Heart right ventricle (tissue), 16 donors: ENCODE results near the gene KIF26B. TPM values are rescaled to one million over a fixed set of nuclear protein-coding genes. Genes with fewer than 3 reads are reported as not detected.

ENCODE experiments used
- ATAC-seq, 8 donors: fragments of 200-7000 bp; cut with Tn5 transposase; one replicate each; pipeline ENCODE4 v1.9.1; 2020; ENCODE audit warnings: mild to moderate bottlenecking in 8 of 8, moderate library complexity in 8 of 8, moderate number of reproducible peaks in 1 of 8
- DNase-seq, 2 donors: peaks; one replicate each; pipeline ENCODE4 v3.0.0-alpha.2; 2020
- H3K27ac ChIP-seq, 10 donors: fragments of 200-600 bp; sonication (generic) in 2 of 10; one replicate each; pipeline versions ENCODE4 v1.5.0 to v1.8.0; 2020 to 2022; ENCODE audit warnings: mild to moderate bottlenecking in 3 of 10
- H3K27me3 ChIP-seq, 7 donors: fragments of 200-600 bp; one replicate each; pipeline ENCODE4 v1.8.0; 2021 to 2022; ENCODE audit warnings: mild to moderate bottlenecking in 2 of 7
- H3K36me3 ChIP-seq, 9 donors: fragments of 200-600 bp; sonication (generic) in 1 of 9; one replicate each; pipeline versions ENCODE4 v1.5.0 to v1.8.0; 2020 to 2022; ENCODE audit warnings: mild to moderate bottlenecking in 2 of 9
- H3K4me1 ChIP-seq, 9 donors: fragments of 200-600 bp; sonication (generic) in 1 of 9; one replicate each; pipeline versions ENCODE4 v1.5.0 to v1.8.0; 2020 to 2022; ENCODE audit warnings: mild to moderate bottlenecking in 4 of 9
- H3K4me3 ChIP-seq, 10 donors: fragments of 200-600 bp; sonication (generic) in 2 of 10; one replicate each; pipeline versions ENCODE4 v1.5.0 to v1.8.0; 2020 to 2022; ENCODE audit warnings: mild to moderate bottlenecking in 7 of 10, moderate library complexity in 2 of 10
- H3K9me3 ChIP-seq, 11 donors: fragments of 200-600 bp in 10 of 11; sonication (generic) in 2 of 11; one replicate each; pipeline versions ENCODE4 v1.5.0 to v1.8.0; 2013 to 2022; ENCODE audit warnings: mild to moderate bottlenecking in 2 of 11, control low read depth in 1 of 11, moderate library complexity in 1 of 11
- WGBS, 2 donors: extraction: QIAGEN DNeasy Blood & Tissue Kit; methylation state at CpG; one replicate each; pipeline ENCODE4 v1.1.7; 2013; ENCODE audit warnings: inconsistent platforms in 1 of 2; 5-methylcytosine and 5-hydroxymethylcytosine counted together
- intact Hi-C, 10 donors: fragments of 100-400 bp; cut with DNase I; formaldehyde crosslinking; loops; one replicate each; pipeline versions ENCODE4 v1.11.1 to v1.14.2; 2022
- polyA plus RNA-seq, 2 donors: library from polyadenylated mRNA; stranded (reverse); fragments of 200-250 nt; gene quantifications; one replicate each; pipeline ENCODE4 v1.2.3, GENCODE V29; 2013
- total RNA-seq, 10 donors: library from RNA; stranded (reverse); fragmentation: NEBNext Ultra II Directional in 3 of 10; extraction: Animal tissue kit (Norgen Biotek cat#: 25700) in 3 of 10; gene quantifications; one replicate each; pipeline versions ENCODE4 v1.2.1 to v1.2.4, GENCODE V29; 2021 to 2023
- TF ChIP-seq, protein P1 (sequence below), 9 donors: fragments of 200-600 bp; sonication (generic) in 2 of 9; IDR thresholded peaks; one replicate each; pipeline versions ENCODE4 v1.5.0 to v1.8.0; 2021 to 2022; ENCODE audit warnings: antibody characterized with exemption in 9 of 9, mild to moderate bottlenecking in 5 of 9, moderate library complexity in 1 of 9
- donor health status: Arrhythmogenic right ventricular cardiomyopathy.
- donor health status: ischemic (EF 13 %, LVEDD 7.1; RV severe dilation, severe dysfunction).
- donor health status: healthy with polysubstance abuse.
- donor health status: DM: no; HTN: yes; CAD: no.
- donor health status: DM: no; HTN: no; CAD: no.
- donor health status: ischemic (EF 25% LVEDD 6.9; RV normal size, moderate dysfunction).
- donor health status: ischemic (EF 25% LVEDD 5.7; RV mildly dilated, moderate dysfunction).
- donor health status: healthy.
- donor health status: DM: yes; HTN: yes; CAD: no.
- donor health status: Ischemic cardiomyopathy.
- donor health status: ischemic (EF 35%, LVEDD 5.7; RV mildly dilated, moderate dysfunction).
- donor health status: nonischemic (EF 11% LVEDD 7.7; RV severe dilation, severe dysfunction).
- donor health status: DM: yes; HTN: yes; CAD: no.
- donor health status: PGD.
- donor health status: ischemic (EF 29% LVEDD 5.4; RV normal size, mild dysfunction).
- donor health status: nonischemic (EF 23%, LVEDD 6.1; RV moderate dilation, normal function).

KIF26B gene
- total and polyA plus RNA-seq, 12 donors, result 0.66 to 8.8 (median 2.8) TPM

DNA sequence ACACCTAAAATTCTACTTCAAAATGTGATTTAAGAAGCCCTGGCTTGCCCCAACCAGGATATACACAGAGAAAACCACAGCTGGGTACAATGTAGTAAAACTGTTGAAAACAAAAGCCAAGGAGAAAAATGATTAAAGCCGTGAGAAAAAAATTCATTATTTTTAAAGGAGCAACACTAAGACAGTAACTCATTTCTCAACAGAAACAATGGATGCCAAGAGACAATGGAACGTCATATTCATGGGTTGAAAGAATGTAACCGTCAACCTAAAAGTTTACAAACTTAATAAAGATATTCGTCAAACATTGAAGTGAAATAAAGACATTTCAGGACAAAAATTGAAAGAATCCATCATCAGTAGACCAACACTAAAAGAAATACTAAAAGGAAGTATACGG, 340.9 kb downstream of the KIF26B start:
- peaks cover 0 to 5% (median 0%) of the 10 kb centered on the region in 9 donors for H3K4me1 ChIP-seq
- TF ChIP-seq, protein P1, sequence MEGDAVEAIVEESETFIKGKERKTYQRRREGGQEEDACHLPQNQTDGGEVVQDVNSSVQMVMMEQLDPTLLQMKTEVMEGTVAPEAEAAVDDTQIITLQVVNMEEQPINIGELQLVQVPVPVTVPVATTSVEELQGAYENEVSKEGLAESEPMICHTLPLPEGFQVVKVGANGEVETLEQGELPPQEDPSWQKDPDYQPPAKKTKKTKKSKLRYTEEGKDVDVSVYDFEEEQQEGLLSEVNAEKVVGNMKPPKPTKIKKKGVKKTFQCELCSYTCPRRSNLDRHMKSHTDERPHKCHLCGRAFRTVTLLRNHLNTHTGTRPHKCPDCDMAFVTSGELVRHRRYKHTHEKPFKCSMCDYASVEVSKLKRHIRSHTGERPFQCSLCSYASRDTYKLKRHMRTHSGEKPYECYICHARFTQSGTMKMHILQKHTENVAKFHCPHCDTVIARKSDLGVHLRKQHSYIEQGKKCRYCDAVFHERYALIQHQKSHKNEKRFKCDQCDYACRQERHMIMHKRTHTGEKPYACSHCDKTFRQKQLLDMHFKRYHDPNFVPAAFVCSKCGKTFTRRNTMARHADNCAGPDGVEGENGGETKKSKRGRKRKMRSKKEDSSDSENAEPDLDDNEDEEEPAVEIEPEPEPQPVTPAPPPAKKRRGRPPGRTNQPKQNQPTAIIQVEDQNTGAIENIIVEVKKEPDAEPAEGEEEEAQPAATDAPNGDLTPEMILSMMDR (IDR thresholded peaks at IDR 0.05), result no peak
- ATAC-seq, result no peak

DNA sequence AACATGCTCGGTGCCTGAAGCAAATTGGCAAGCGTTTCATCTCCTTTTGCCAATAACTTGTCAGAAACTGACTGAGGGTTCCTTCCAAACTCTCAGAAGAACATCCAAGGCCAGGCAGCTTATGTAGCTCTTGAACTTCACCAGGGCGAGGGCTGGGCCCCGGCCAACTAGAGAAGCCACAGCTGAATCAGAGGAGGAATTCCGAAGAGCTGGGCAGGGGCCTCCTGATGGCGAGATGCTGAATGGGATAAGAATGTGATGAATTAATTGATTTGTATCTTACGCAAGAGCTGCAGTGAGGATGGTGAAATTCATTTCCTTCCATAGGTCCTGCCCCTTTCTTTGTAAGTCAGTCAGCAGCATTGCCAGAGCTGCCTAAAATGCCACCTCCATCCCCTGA, 345.8 kb downstream of the KIF26B start:
- no peak overlapping the region for H3K4me3 ChIP-seq
- no peaks in the 10 kb centered on the region for H3K27me3 ChIP-seq
- peaks cover 0 to 17% (median 0%) of the 10 kb centered on the region in 9 donors for H3K4me1 ChIP-seq
- H3K9me3 ChIP-seq, result no peaks in the 10 kb centered on the region
- H3K36me3 ChIP-seq, result no peaks in the 10 kb centered on the region
- DNase-seq, result peak in 1 of 2 donors; percentile 18
- TF ChIP-seq, protein P1 (IDR thresholded peaks at IDR 0.05), result no peak
- no peak overlapping the region for H3K27ac ChIP-seq
- no peak for ATAC-seq
- intact Hi-C loops, result no loop called here
- 67 to 71% methylated on average over 7 of the region's 7 CpGs for WGBS, 2 donors

More for the DNA sequence above, 340.9 kb downstream of the KIF26B start:
- 75 to 85% methylated on average over 5 of the region's 5 CpGs for WGBS, 2 donors
- Histone ChIP-seq H3K36me3 (no peaks in the 10 kb centered on the region), H3K4me3 (no peak overlapping the region), H3K9me3 (peaks cover 0 to 9% (median 0%) of the 10 kb centered on the region in 11 donors), H3K27me3 (peaks cover 0 to 6% (median 0%) of the 10 kb centered on the region in 7 donors), H3K27ac (no peak overlapping the region)
- intact Hi-C loops, result no loop called here
- no peak for DNase-seq

DNA sequence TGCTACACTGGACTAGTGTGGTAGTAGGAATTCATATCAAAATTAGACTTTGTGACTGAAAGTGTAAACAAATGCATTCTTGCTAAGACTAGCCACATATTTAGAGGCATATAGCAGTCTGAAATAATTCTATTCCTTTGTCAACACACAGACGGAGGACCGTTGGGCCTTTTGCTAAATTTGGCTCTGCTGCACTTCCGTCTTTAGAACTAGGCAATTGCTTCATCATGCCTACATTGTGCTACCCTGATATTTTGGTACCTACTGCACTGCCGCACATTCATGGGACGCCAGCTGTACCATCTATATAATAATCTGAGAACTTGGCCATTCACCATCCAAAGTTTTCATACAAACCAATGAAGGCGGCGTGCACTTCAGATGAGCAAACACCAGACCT, 346.8 kb downstream of the KIF26B start:
- no peaks in the 10 kb centered on the region for H3K9me3 ChIP-seq
- H3K4me1 ChIP-seq, result peaks cover 0 to 17% (median 0%) of the 10 kb centered on the region in 9 donors
- no peak overlapping the region for H3K27ac ChIP-seq
- TF ChIP-seq, protein P1 (IDR thresholded peaks at IDR 0.05), result no peak
- H3K4me3 ChIP-seq, result no peak overlapping the region
- no peaks in the 10 kb centered on the region for H3K36me3 ChIP-seq
- H3K27me3 ChIP-seq, result no peaks in the 10 kb centered on the region
- ATAC-seq (peak in 1 of 8 donors; percentile 42), DNase-seq (no peak)
- intact Hi-C loops, result no loop called here
- 77 to 83% methylated on average over 7 of the region's 7 CpGs for WGBS, 2 donors

DNA sequence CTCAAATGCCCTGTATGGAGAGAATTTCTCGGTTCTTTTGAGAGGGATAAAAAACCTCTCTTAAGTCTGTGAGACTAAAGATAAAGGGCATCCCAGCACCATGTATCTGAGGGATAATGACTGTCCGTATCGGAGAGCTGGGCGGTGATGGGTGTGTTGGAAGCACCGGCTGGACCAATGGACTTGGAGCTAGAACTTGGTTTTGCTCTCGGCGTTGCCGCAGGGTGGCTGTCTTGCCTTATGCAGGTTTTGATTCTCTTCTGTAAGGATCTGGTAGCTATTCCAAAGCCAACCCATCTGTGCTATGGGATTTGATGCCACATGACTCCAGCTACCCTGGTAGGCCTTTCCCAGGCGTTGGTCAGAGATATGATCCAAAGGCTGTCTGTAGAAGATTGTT, 348.8 kb downstream of the KIF26B start:
- peaks cover 0 to under 1% (median 0%) of the 10 kb centered on the region in 7 donors for H3K27me3 ChIP-seq
- intact Hi-C loops, result no loop called here
- ATAC-seq (no peak), DNase-seq (no peak)
- TF ChIP-seq, protein P1 (IDR thresholded peaks at IDR 0.05), result no peak
- no peaks in the 10 kb centered on the region for H3K9me3 ChIP-seq
- no peak overlapping the region for H3K27ac ChIP-seq
- H3K4me1 ChIP-seq, result peaks cover 0 to 17% (median 0%) of the 10 kb centered on the region in 9 donors
- no peaks in the 10 kb centered on the region for H3K36me3 ChIP-seq
- 96 to 98% methylated on average over 9 of the region's 9 CpGs for WGBS, 2 donors
- no peak overlapping the region for H3K4me3 ChIP-seq
